T-helper 17 cell (primary cell): Measurements from ENCODE around the gene DDX59. TPM values are rescaled to one million over a fixed set of nuclear protein-coding genes. Genes with fewer than 3 reads are reported as not detected.
"Not testable (repeated sequence)": the region's sequence is repeated elsewhere in the genome, so short reads cannot be mapped to it uniquely, and the experiment has no call there.

Experiments used
- ATAC-seq: fragments of 150-1000 bp; cut with Tn5 transposase; 2 replicates; pipeline ENCODE4 v1.10.0; 2021; ENCODE audit warnings: mild to moderate bottlenecking, moderate library complexity
- DNase-seq, 3 donors: peaks; one replicate each; pipeline versions ENCODE4 v3.0.0 to v3.0.0-alpha.2; 2020 to 2021
- H3K9me3 ChIP-seq: one replicate; pipeline ENCODE4 v1.7.0; 2013; ENCODE audit warnings: low read length, mild to moderate bottlenecking; ENCODE audit not compliant: control insufficient read depth, poor library complexity, severe bottlenecking
- H3K27ac Mint-ChIP-seq: one replicate; pipeline ENCODE4 v1.8.0; 2022; ENCODE audit warnings: mild to moderate bottlenecking, moderate library complexity, mixed read lengths
- H3K27me3 Mint-ChIP-seq: one replicate; pipeline ENCODE4 v1.8.0; 2022; ENCODE audit warnings: mixed read lengths
- H3K36me3 Mint-ChIP-seq: one replicate; pipeline ENCODE4 v1.8.0; 2022; ENCODE audit warnings: low read depth, mixed read lengths
- H3K4me1 Mint-ChIP-seq: one replicate; pipeline ENCODE4 v1.8.0; 2022; ENCODE audit warnings: mild to moderate bottlenecking, mixed read lengths
- H3K4me3 Mint-ChIP-seq: one replicate; pipeline ENCODE4 v1.8.0; 2022; ENCODE audit warnings: mild to moderate bottlenecking, moderate library complexity, mixed read lengths
- total RNA-seq, 4 donors: library from RNA in 2 of 4; stranded (reverse) in 2 of 4; gene quantifications; one replicate each; pipeline ENCODE4 v1.2.3 and lab custom pipeline; 2022 to 2026

The DDX59 gene
- total RNA-seq, 2 donors from 2014 or later = 24.0 to 29.4 TPM

DNA sequence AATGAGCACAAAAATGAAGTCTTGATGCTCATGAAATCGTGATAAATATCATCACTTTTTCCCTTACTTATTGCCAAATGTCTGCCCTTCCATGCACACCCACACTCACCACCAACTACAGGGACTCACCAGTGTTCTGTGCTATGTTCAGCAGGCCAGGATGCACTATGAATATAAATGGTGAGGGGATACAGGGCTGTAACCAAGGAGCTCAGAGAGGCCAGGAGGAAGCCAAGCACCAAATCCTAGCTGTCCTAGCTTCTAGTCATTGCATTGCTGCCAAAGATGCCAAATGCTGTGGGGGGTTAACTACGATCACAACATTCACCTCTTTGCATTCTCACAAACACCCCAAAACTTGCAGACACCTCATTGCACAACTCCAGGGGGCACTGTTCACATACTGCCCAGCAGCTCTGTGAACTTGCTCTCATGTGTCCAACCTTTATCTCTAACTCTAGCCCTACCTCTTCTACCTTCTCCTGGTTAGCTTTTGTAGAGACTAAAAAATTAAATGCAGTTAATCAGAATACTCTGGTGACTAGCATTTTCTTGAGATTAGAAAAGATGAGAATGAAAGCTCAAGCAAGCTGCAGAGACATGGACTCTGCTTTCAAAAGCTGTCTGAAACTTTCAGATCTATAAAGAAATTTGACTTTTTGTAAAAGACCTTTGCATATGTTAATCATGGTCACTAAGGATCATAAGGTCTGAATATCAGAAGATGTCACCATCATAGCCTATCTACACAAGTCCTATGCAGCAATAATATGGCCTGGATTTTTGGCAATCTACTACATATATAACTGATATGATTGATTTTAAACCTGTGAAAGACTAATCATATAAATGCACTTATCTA is 35.2 kb downstream of the DDX59 start:
- H3K9me3 ChIP-seq = no peaks in the 10 kb centered on the region
- H3K4me3 Mint-ChIP-seq = no peak overlapping the region
- ATAC-seq (no peak), DNase-seq (no peak)
- H3K4me1 Mint-ChIP-seq = peaks cover 5% of the 10 kb centered on the region
- peaks cover 2% of the 10 kb centered on the region for H3K36me3 Mint-ChIP-seq
- no peak overlapping the region for H3K27ac Mint-ChIP-seq
- no peaks in the 10 kb centered on the region for H3K27me3 Mint-ChIP-seq

DNA sequence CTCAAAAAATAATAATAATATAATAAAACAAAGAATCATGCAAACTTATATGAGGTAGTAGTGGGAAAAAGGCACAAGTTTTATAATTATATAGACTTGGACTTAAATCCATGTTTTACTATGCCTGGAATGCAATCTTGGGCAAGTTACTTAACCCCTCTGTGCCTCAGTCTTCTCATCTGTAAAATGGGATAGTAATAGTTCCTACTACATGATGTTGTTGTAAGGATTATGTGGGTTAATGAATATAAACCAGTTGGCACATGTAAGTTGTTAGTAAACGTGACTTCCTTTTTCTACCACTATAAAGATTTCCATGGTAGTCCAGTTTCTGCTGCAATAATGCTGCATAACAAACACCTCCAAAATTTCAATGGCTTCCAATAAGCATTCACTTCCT is 38.3 kb downstream of the DDX59 start:
- DNase-seq (no peak), ATAC-seq (no peak)
- H3K9me3 ChIP-seq = no peaks in the 10 kb centered on the region
- Mint-ChIP-seq H3K4me1 (peaks cover 21% of the 10 kb centered on the region), H3K4me3 (no peak overlapping the region), H3K27me3 (no peaks in the 10 kb centered on the region), H3K27ac (no peak overlapping the region), H3K36me3 (no peaks in the 10 kb centered on the region)

DNA sequence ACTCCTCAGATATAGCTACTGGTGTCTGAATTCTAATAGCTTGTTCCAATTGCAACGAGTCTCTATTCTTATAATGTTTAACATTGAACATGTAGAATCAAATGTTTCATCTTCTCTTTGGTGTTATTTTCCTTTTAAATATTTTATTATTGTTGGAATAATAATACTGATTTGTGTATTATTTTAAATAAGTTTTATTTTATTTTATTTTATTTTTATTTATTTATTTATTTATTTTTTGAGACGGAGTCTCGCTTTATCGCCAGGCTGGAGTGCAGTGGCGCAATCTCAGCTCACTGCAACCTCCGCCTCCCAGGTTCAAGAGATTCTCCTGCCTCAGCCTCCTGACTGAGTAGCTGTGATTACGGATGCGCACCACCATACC is 39.2 kb downstream of the DDX59 start:
- not testable (repeated sequence) for H3K27ac Mint-ChIP-seq, DNase-seq, H3K27me3 Mint-ChIP-seq, H3K4me3 Mint-ChIP-seq, H3K9me3 ChIP-seq, ATAC-seq, H3K36me3 Mint-ChIP-seq
- peaks cover 21% of the 10 kb centered on the region for H3K4me1 Mint-ChIP-seq

DNA sequence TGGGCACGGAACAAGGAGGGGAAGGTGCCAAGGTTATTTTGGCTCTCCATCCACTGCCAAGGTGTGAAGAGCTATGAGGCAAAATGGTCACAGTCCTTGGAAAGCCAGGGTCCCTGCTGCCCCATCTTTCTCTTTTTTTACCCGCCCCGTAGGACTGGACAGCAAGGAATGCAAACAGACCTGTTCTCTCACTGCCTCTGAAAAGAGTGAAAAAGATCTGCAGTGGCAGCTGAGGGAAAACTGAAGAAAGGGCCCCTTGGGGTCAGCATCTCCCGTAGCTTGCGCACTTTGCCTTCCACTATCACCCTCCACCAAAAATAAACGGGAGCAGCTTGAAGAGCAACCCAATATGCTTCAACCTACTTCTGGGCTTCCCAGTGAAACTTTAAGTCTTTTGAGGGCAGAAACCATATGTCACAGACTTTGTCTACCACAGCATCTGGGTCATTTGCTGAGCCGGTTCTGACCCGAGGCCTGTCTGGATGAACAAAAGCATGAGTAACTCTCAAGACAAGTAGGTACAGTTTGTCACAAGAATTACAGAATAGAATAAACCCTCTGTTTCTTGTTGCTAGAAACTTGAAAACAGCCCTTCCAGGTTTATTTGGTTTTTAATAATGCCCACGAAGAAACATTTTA is 39.7 kb downstream of the DDX59 start:
- no peaks in the 10 kb centered on the region for H3K9me3 ChIP-seq
- Mint-ChIP-seq H3K27ac (no peak overlapping the region), H3K4me1 (peaks cover 25% of the 10 kb centered on the region), H3K27me3 (no peaks in the 10 kb centered on the region), H3K36me3 (no peaks in the 10 kb centered on the region), H3K4me3 (no peak overlapping the region)
- no peak for DNase-seq
- ATAC-seq = no peak

DNA sequence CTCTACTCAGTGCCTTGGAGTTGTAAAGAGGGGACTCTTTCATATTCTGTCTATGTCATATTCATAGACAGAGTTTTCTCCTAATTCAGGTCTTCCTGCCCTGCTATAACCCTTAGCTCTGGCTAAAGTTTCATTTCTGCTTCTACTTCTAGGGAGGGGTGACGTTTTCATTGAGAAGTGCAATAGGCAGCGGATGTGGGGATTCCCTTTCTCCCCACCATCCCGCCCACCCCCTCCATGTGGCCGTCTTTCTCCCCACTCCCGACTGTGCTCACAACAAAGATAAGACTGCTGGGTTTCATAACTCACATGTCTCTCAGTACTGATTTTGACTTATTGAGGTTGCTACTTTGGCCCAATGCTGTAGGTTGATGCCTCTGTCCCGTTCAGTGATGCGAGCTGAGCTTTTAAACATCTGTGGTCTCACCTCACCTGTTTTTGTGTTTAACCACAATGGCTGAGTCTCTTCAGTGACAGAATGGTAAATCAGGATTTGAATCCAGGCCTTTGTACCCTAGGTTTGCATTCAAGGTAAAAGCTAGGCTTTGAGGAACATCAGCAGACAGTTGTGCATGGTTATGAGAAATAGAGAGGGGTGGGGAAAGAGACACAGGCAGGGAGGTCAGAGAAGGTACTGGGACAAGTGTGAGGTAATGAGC is 41.4 kb downstream of the DDX59 start:
- peaks cover 25% of the 10 kb centered on the region for H3K4me1 Mint-ChIP-seq
- H3K27me3 Mint-ChIP-seq = no peaks in the 10 kb centered on the region
- no peaks in the 10 kb centered on the region for H3K36me3 Mint-ChIP-seq
- H3K4me3 Mint-ChIP-seq = peak overlapping the region; percentile 71
- DNase-seq = peak in 1 of 3 donors; percentile 28
- H3K9me3 ChIP-seq = no peaks in the 10 kb centered on the region
- peak overlapping the region; percentile 94 for H3K27ac Mint-ChIP-seq
- ATAC-seq = peak; percentile 84

DNA sequence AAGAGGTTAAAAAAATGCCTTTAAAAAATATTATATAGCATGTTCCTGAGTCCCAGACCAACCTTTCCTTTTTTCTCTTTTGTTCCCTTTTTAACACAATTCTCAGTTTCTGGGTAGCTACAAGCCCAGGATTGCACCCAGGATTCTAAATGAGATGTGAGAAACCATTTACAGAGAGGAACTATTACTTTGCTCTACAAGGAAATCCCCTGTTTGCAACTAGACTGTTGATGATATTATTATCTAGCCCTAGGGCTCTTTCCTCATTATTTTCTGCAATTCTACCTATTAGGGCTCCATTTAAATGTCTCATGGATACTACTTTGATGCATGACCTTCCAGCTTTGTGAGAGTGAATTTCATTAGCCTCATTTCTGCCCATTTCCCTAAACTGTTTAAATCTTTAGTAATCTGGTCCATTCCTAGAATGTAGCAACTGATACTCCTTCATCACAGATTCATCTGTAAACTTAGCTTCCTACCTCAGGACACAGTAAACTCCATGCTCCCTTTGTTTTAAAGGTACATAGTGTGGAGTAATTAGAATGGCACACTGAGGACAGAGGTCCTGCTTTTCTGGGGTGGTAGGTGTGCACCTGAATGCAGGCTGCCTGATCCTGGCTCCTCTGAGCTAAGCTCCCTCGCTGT is 42.0 kb downstream of the DDX59 start:
- ATAC-seq (peak; percentile 45), DNase-seq (no peak)
- Mint-ChIP-seq H3K4me1 (peaks cover 25% of the 10 kb centered on the region), H3K36me3 (no peaks in the 10 kb centered on the region), H3K4me3 (peak overlapping the region; percentile 71), H3K27me3 (no peaks in the 10 kb centered on the region), H3K27ac (peak overlapping the region; percentile 94)
- no peaks in the 10 kb centered on the region for H3K9me3 ChIP-seq

DNA sequence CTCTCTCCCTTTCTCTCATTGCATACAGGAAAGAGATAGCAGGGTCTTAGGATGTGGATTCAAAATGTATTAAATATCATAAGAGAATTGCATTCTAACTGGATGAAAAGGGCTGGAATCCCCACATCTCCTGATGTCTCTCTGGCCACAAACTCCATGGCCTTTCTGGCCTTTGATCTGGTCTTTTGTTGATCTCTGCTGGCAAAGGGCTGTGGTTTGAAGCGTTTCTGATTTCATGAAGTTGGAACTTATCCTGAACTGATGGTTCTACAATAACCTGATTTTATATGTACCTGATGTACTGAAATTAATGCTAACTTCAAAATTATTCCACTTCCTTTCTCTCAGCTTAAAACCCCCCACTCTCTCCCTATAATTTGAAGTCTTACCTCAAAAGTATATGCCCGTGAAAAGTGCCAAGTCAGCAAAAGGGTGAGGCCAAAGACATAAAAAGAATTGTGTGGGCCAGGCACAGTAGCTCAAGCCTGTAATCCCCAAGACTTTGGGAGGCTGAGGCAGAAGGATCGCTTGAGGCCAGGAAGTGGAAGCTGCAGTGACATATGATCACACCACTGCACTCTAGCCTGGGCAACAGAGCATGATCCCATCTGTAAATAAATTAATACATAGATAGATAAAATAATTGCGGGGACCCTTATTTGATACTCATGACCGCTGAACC is 42.7 kb downstream of the DDX59 start:
- H3K4me1 Mint-ChIP-seq = peaks cover 25% of the 10 kb centered on the region
- no peak overlapping the region for H3K27ac Mint-ChIP-seq
- no peaks in the 10 kb centered on the region for H3K9me3 ChIP-seq
- ATAC-seq = no peak
- H3K4me3 Mint-ChIP-seq = no peak overlapping the region
- H3K27me3 Mint-ChIP-seq = no peaks in the 10 kb centered on the region
- H3K36me3 Mint-ChIP-seq = no peaks in the 10 kb centered on the region
- DNase-seq = no peak

DNA sequence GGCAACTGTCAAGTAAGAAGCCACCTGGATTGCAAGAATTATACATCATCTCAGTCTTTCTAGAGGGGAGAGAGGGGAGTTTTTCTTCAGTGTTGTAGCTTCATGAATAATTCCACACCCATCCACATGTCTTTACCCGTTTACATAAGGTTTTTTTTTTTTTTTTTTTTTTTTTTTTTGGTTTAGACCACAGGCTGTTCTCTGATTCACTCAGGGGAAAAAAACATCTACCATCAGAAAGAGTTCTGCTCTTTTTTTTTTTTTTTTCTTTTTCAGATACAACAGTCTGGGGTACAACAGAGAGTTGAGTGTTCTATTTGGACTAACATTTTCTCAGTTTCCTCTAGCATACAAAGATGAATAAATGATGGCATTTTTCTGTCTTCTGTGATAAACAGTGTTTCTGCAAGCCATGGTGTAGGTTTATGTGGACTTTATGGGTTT is 44.3 kb downstream of the DDX59 start:
- Mint-ChIP-seq H3K4me3 (no peak overlapping the region), H3K27me3 (no peaks in the 10 kb centered on the region), H3K36me3 (no peaks in the 10 kb centered on the region), H3K27ac (peak overlapping the region; percentile 3), H3K4me1 (peaks cover 26% of the 10 kb centered on the region)
- H3K9me3 ChIP-seq = no peaks in the 10 kb centered on the region
- no peak for ATAC-seq
- no peak for DNase-seq

DNA sequence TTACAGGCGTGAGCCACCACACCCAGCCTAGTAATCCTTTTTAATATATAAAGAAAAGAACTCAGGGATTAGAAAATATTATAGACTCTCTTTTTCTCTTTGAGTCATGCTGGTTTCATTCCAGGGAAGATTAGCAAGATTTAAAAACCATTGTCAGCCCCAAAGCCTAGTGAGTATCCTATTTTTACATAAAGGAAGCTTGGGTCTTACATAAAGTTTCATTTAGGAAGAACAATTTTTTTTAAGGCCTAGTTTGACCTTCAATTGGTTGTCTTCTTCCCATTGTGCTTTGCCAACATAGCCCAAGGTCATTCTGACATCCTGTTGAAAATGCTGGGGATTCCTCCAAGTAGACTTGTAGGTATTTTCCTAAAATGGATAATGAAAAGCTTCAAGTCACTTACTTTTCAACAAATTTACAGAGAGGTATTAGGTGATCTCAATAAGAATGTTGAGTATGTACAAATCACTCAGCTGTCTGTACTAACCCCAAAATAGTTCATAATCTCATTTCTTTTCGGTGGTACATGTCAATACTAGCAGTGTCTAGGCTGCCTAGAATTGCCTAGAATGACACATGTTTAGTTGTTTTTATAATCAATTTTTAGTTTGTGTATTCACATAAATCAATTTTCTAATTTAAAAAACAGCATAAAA is 44.9 kb downstream of the DDX59 start:
- peak overlapping the region; percentile 3 for H3K27ac Mint-ChIP-seq
- no peak for DNase-seq
- H3K9me3 ChIP-seq = no peaks in the 10 kb centered on the region
- ATAC-seq = no peak
- H3K4me3 Mint-ChIP-seq = no peak overlapping the region
- no peaks in the 10 kb centered on the region for H3K36me3 Mint-ChIP-seq
- H3K4me1 Mint-ChIP-seq = peaks cover 26% of the 10 kb centered on the region
- H3K27me3 Mint-ChIP-seq = no peaks in the 10 kb centered on the region

DNA sequence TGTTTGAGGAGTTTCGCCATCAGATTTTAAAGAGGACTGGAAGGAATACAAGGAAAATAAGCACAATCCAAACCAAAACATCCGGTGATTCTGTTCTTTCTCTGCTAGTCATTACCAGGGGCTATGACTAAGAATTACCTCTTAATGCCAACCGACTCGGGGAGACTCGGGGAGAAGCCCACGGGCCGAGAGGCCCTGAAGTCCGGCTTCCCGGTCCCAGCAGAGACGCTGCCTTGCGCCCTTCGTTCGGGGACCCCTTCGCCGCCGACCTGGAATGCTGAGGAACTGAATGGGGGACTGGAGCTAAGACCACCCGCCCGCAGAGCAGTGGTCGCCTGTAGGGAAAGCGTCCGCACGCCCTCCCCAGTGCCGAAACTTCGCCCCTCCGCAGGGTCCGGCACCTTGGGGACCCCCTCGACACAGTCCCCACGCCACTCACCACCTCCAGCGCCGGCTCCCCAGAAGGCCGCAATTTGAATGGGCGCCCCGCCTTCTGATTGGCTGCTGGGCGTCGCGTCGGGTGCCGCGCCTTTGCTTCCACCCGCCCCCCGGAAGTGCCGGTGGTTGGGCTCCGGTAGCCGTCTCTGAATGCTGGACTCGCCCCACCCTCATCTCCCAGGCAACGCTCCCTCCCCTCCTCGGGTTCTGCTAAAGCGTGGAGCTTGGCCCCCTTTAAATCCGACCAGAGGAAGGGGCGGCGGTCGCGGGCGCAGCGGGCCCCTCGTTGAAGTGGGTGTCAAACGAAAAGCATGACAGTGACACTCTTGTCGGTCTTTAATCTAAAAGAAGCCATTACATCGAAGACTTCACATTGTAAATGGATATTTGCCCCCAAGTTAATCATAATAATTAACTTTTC is 49.2 kb downstream of the DDX59 start, which contains the start of gene KIF14:
Gene KIF14, minus strand, starts transcription at position 479 of the 859 bp plus-strand sequence. CDS start 2,028 bp downstream, outside the sequence.
- H3K4me3 Mint-ChIP-seq = peak within 1 kb of the TSS; percentile 95
- H3K4me1 Mint-ChIP-seq = peaks cover 11% of the 10 kb centered on the region
- no peaks in the 10 kb centered on the region for H3K36me3 Mint-ChIP-seq
- peak within 1 kb of the TSS; percentile 87 for H3K27ac Mint-ChIP-seq
- no peaks in the 10 kb centered on the region for H3K27me3 Mint-ChIP-seq
- H3K9me3 ChIP-seq = no peaks in the 10 kb centered on the region
- ATAC-seq (peak; percentile 98), DNase-seq (peak; percentile 80 to 92 (median 91))

DNA sequence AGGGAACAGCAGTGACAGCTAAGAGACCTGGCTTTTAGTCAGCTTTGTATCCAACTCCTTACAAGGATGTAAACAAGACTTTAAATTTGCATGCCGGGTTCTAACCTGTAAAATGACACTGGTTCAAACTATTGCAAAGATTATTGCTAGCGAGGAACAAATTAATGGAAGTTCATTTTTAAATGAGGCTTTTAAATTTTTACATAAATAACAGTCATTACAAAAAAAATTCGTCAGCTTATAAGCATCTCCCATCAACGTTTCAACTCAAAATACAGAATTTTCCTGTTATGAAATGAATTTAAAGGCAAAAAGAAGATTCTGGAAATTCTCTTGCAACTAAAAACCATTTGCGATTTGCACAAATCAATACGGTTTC is 49.8 kb downstream of the DDX59 start:
- peak overlapping the region; percentile 95 for H3K4me3 Mint-ChIP-seq
- H3K27me3 Mint-ChIP-seq = no peaks in the 10 kb centered on the region
- H3K9me3 ChIP-seq = no peaks in the 10 kb centered on the region
- ATAC-seq (no peak), DNase-seq (no peak)
- H3K27ac Mint-ChIP-seq = no peak overlapping the region
- no peaks in the 10 kb centered on the region for H3K36me3 Mint-ChIP-seq
- peaks cover 7% of the 10 kb centered on the region for H3K4me1 Mint-ChIP-seq
